ENCODE measurements around the gene NKX6-2. TPM values are rescaled to one million over a fixed set of nuclear protein-coding genes. Genes with fewer than 3 reads are reported as not detected.

The NKX6-2 gene
- total RNA-seq, 1 donor from 2014 or later = not detected

GRCh38 chr10:132834311-132834761 lies 48.4 kb upstream of the NKX6-2 start:
- Mint-ChIP-seq H3K27ac (ENCODE audit: unreplicated experiment) (no peak overlapping the region), H3K9me3 (ENCODE audit: unreplicated experiment) (no peaks in the 10 kb centered on the region), H3K27me3 (ENCODE audit: low read depth, unreplicated experiment) (peaks cover 36% of the 10 kb centered on the region), H3K4me1 (ENCODE audit: low read depth, unreplicated experiment) (no peaks in the 10 kb centered on the region), H3K4me3 (ENCODE audit: unreplicated experiment) (no peak overlapping the region), H3K36me3 (ENCODE audit: low read depth, unreplicated experiment) (no peaks in the 10 kb centered on the region)
- no peak overlapping the region for H3K9ac ChIP-seq (ENCODE audit: low read length)
- no peaks in the 10 kb centered on the region for H3K79me2 ChIP-seq (ENCODE audit: insufficient read depth, low read length)
- H3K27ac ChIP-seq (ENCODE audit: low read depth, low read length) = no peak overlapping the region
- H3K9me3 ChIP-seq (ENCODE audit: insufficient read depth, low read depth, low read length) = peaks cover 2% of the 10 kb centered on the region
- no peak overlapping the region for H2AFZ ChIP-seq (ENCODE audit: low read depth, low read length)
- peaks cover 10% of the 10 kb centered on the region for H3K27me3 ChIP-seq (ENCODE audit: insufficient read depth, low read length)
- no peak overlapping the region for H3K4me2 ChIP-seq (ENCODE audit: low read length)
- no peak overlapping the region for H3K4me3 ChIP-seq (ENCODE audit: insufficient read depth, low read depth, low read length)
- H3K4me1 ChIP-seq (ENCODE audit: insufficient read depth, low read length) = no peaks in the 10 kb centered on the region
- no peaks in the 10 kb centered on the region for H3K36me3 ChIP-seq (ENCODE audit: insufficient read depth, low read length)
- DNase-seq (ENCODE audit: low read depth) = no peak
- no peaks in the 10 kb centered on the region for H4K20me1 ChIP-seq (ENCODE audit: insufficient read depth, low read length)
- TF ChIP-seq EZH2 (IDR thresholded peaks at IDR 0.05; ENCODE audit: insufficient read depth, low read length) = no peak
- no peak for TF ChIP-seq CTCF (IDR thresholded peaks at IDR 0.05; ENCODE audit: insufficient read depth, low read depth, low read length)
- no peak for FAIRE-seq

- H3K4me3 ChIP-seq (ENCODE audit: insufficient read depth, low read depth, low read length) = no peak overlapping the region
These were observed 47.6 kb upstream of the NKX6-2 start for GRCh38 chr10:132833421-132834111.

More at GRCh38 chr10:132833421-132834111, 47.6 kb upstream of the NKX6-2 start:
- FAIRE-seq (no peak), DNase-seq (ENCODE audit: low read depth) (no peak)
- Histone ChIP-seq H3K4me2 (ENCODE audit: low read length) (no peak overlapping the region), H3K9ac (ENCODE audit: low read length) (no peak overlapping the region), H4K20me1 (ENCODE audit: insufficient read depth, low read length) (no peaks in the 10 kb centered on the region), H3K79me2 (ENCODE audit: insufficient read depth, low read length) (no peaks in the 10 kb centered on the region), H3K9me3 (ENCODE audit: insufficient read depth, low read depth, low read length) (peaks cover 2% of the 10 kb centered on the region), H3K27me3 (ENCODE audit: insufficient read depth, low read length) (peaks cover 10% of the 10 kb centered on the region), H3K27ac (ENCODE audit: low read depth, low read length) (no peak overlapping the region), H3K4me1 (ENCODE audit: insufficient read depth, low read length) (no peaks in the 10 kb centered on the region), H2AFZ (ENCODE audit: low read depth, low read length) (no peak overlapping the region), H3K36me3 (ENCODE audit: insufficient read depth, low read length) (no peaks in the 10 kb centered on the region)
- Mint-ChIP-seq H3K36me3 (ENCODE audit: low read depth, unreplicated experiment) (no peaks in the 10 kb centered on the region), H3K27ac (ENCODE audit: unreplicated experiment) (no peak overlapping the region), H3K4me3 (ENCODE audit: unreplicated experiment) (no peak overlapping the region), H3K27me3 (ENCODE audit: low read depth, unreplicated experiment) (peaks cover 37% of the 10 kb centered on the region), H3K4me1 (ENCODE audit: low read depth, unreplicated experiment) (no peaks in the 10 kb centered on the region), H3K9me3 (ENCODE audit: unreplicated experiment) (no peaks in the 10 kb centered on the region)
- no peak for TF ChIP-seq CTCF (IDR thresholded peaks at IDR 0.05; ENCODE audit: insufficient read depth, low read depth, low read length)
- TF ChIP-seq EZH2 (IDR thresholded peaks at IDR 0.05; ENCODE audit: insufficient read depth, low read length) = no peak
